ENCODE results near the gene TCERG1L. TPM values are rescaled to one million over a fixed set of nuclear protein-coding genes. Genes with fewer than 3 reads are reported as not detected.
"Not testable (repeated sequence)": the region's sequence is repeated elsewhere in the genome, so short reads cannot be mapped to it uniquely, and the experiment has no call there.

TCERG1L gene
- total RNA-seq, 2 donors from 2014 or later, result not detected

DNA sequence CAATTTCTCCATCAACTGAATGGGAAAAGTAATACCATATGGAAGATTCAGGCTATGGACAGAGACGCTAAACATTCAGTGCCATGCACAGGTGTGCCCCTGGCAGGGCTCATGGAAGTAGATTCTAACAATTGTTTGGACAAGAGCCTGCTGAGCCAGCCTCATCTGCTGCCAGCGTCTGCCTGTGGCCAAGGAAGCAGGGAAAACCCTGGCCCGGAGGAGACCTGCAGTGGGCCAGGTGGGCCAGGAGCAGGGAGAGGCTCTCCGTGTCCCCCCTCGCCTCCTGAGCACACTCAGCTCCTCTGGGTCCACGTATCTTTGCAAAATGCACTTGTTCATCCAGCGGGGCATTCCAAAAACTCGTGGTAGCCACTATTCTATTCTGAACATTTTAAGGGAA, 130.1 kb downstream of the TCERG1L start:
- DNase-seq (no peak), ATAC-seq (no peak)
- intact Hi-C loops (cut with DNase I, micrococcal nuclease), result no loop called here

DNA sequence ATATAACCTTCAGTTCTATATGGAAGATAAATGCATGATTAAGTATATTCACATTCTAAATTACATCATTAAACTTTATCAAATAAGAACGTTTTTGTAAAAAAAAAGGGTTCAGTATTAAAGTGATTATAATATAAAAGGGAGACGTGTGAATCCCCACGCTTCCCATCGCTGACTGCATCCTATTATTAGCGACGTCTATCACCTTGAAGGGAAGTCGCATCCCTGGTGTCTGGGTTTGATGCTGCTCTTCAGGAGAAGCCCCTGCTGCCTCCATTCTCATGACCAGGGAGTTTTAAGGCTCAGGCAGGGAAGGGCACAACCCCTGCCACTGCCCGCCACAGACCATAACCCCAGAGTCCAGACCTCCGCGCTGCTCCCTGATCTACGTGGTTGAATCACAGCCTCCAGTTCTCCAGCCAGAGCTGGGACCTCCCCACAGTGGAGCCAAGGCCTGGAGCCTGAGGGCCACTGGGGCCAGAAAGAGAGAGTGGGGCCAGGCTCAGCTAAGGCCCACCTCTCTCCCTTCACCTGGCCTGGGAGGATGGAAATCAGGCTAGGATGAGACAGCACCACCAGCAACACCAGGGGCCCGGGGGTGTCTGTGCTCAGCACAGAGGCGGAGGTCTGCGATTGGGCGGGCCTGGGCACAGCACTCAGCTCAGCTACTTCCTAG, 130.6 kb downstream of the TCERG1L start:
- DNase-seq, result no peak
- intact Hi-C loops (cut with DNase I, micrococcal nuclease), result no loop called here
- no peak for ATAC-seq

DNA sequence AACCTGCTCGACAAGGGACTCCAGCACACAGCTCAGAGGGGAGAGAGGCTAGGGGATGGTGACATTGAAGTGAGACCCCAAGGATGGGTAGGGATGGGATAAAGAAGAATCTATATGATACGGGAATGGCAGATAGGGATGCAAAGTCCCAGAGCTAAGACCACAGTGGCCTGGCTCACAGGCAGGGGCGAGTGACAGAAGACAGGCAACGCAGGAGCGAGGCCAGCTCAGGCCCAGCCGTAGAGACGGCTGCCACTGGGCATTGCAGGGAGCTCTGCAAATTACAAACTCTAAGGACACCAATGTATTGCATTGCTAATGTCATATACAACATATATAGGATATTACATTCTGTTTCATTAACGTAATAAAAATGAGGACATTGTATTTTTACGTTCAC, 131.4 kb downstream of the TCERG1L start:
- no peak for ATAC-seq
- no peak for DNase-seq
- intact Hi-C loops (cut with DNase I, micrococcal nuclease), result no loop called here

DNA sequence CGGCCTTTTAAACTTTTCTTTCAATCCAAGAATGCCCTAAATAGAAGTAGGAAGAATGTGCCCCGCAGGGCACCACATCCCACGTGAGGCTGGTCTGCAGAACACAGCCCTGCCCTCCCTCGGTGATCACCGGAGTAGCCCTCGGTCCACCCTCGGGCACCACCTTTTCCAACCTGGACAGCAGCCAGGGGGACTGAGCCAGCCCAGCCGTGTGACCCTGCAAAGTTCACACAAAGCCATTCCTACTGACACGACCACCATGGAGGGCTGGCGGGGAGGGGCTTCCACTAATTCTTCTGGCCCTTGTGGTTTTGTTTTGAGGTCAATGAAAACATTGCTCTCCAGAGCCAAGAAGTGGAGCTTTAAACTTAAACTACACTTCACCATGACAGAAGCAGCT, 132.2 kb downstream of the TCERG1L start:
- intact Hi-C loops (cut with DNase I, micrococcal nuclease), result no loop called here
- DNase-seq, result no peak
- no peak for ATAC-seq

DNA sequence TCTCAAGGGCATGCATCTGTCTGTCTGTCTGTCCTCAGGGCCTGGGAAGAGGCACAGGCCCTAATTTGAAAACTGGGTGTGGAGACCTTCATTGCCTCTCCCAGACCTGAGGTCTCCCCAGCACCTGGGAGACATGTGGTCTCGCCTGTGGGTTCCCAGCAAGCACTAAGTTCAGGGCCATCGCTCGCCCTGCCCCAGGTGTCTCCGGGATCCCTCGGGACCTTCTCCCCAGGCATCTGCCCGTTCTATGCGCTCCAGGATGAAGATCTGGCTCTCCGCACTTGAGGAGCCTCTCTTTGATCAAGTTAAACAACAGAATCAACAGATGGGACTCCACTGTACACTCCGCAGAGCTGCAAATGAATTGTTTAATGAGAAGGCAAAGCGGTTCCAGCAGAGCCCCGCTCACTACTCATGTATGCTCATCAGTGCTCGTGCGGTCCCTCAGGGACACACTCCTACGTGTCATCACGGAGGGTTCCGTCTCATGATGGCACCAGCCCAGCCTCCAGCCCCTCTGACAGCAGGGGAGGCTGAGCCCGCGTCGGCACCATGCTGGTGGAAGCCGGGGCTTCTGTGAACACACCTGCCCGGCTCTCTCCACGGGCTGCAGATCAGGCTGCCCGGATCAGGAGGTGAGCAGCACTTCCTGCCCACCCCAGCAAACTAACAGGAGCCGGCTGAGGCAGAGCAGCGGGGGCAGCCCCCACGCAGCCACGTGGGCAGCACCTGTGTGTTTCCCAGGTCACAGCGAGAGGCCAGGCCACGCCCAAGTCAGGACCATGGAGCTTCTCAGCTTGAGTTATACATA, 132.8 kb downstream of the TCERG1L start:
- no peak for DNase-seq
- intact Hi-C loops (cut with DNase I, micrococcal nuclease), result no loop called here

GRCh38 chr10:131177431-131178327, 133.8 kb downstream of the TCERG1L start:
- ATAC-seq (no peak), DNase-seq (no peak)
- intact Hi-C loops (cut with DNase I, micrococcal nuclease), result no loop called here

More for the DNA sequence above, 132.8 kb downstream of the TCERG1L start:
- ATAC-seq, result no peak

DNA sequence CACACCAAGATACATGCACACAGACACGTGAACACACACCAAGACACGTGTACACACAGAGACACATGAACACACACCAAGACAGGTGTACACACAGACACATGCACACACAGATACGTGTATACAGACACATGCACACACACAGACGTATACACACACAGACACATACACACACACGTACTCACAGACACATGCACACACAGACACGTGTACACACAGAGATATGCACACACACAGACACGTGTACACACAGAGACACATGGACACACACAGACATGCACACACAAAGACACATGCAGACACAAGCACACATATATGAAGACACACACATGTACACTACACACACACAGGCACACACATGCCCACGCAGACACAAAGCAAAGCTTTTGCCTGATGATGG, 134.6 kb downstream of the TCERG1L start:
- no peak for ATAC-seq
- intact Hi-C loops (cut with DNase I, micrococcal nuclease), result no loop called here
- no peak for DNase-seq

DNA sequence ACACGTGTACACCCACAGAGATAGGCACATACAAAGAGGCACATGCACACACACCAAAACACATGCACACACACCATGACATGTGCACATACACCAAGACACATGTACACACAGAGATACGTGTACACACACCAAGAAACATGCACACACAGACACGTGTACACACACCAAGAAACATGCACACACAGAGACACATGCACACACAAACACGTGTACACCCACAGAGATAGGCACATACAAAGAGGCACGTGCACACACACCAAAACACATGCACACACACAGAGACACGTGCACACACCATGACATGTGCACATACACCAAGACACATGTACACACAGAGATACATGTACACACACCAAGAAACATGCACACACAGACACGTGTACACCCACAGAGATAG, 135.2 kb downstream of the TCERG1L start:
- intact Hi-C loops (cut with DNase I, micrococcal nuclease); ATAC-seq; DNase-seq: not testable (repeated sequence)

- DNase-seq, result no peak
- intact Hi-C loops (cut with DNase I, micrococcal nuclease), result no loop called here
- no peak for ATAC-seq
Measured at GRCh38 chr10:131175891-131176290, 135.6 kb downstream of the TCERG1L start.

- DNase-seq (no peak), ATAC-seq (no peak)
- intact Hi-C loops (cut with DNase I, micrococcal nuclease), result no loop called here
Measured at GRCh38 chr10:131174651-131175540, 136.6 kb downstream of the TCERG1L start.

DNA sequence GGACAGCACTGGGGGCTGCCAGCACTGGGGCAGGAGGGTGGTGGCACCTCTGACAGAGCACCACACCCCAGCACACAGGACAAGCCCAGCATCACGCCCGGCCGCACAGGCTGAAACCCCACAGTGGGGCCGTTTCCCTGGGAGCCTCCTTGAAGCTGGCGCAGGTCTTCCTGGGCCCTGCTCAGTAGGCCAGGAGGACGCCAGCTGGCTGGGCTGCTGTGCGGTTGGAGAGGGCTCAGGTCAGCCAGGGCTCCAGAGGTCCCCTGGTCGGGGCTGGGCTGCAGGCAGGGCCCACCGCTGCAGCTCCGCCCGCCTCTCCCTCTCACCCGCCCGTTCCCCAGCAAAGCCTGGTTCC, 137.3 kb downstream of the TCERG1L start:
- no peak for ATAC-seq
- no peak for DNase-seq
- intact Hi-C loops (cut with DNase I, micrococcal nuclease), result no loop called here

DNA sequence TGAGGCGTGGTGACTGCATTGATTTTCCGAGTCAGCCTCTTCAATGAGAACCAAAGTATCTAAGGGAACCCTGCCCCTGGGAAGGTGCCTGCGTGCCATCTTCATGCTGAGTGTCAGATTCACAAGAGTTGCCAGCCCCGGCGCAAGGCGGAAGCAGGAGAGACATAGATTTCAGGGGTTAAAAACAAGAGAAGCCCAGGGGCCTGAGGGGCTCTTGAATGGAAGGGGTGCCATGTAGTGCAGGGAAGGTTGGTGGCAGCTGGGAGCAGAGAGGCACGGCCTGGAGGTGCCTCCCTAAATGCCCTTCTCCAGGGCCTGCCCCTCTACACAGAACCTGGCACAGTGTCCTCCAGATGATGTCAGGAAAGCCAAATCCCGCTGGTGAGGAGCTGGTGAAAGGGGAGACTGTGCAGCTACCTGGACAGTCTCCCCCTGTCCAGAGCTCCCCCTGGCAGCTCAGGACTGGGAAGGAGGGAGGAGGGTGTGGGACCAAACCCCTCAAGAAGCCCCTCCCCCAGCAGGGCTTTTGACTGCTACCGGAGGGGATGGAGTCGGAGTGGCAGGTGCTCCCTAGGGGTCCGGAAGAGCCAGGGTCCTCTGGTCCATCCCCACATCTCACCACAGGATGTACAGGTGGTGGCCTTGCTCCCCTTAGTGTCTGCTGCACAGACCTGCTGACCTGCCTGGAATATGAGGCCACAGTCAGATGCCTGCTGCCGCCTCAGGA, 137.9 kb downstream of the TCERG1L start:
- no peak for DNase-seq
- ATAC-seq, result no peak

DNA sequence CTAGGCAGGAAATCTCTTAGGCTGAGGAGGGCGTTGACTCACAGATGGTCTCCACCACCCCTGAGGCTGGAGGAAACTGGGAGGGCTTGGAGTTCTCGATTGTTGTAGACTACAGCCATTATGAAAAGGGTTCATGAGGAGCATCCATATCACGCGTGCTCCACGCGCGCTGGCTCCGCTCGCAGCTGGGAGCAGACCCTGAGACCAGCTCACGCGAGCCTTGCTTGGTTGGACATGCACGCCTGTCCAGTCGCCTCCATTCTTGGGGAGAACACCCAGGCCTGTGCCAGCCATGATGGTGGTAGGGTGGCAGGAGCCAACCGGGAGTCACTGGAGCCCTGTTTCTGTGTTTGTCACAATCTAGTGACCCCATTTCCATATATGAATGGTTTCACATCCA, 139.1 kb downstream of the TCERG1L start:
- ATAC-seq, result no peak
- intact Hi-C loops (cut with DNase I, micrococcal nuclease), result no loop called here
- DNase-seq, result no peak

More for the DNA sequence above, 137.9 kb downstream of the TCERG1L start:
- intact Hi-C loops (cut with DNase I, micrococcal nuclease), result no loop called here

- no peak for DNase-seq
- no peak for ATAC-seq
Measured at GRCh38 chr10:131169146-131169545, 142.4 kb downstream of the TCERG1L start.

GRCh38 chr10:131168238-131168875, 143.2 kb downstream of the TCERG1L start:
- no peak for ATAC-seq
- intact Hi-C loops (cut with DNase I, micrococcal nuclease), result no loop called here
- DNase-seq, result no peak

More at GRCh38 chr10:131169146-131169545, 142.4 kb downstream of the TCERG1L start:
- intact Hi-C loops (cut with DNase I, micrococcal nuclease), result no loop called here

DNA sequence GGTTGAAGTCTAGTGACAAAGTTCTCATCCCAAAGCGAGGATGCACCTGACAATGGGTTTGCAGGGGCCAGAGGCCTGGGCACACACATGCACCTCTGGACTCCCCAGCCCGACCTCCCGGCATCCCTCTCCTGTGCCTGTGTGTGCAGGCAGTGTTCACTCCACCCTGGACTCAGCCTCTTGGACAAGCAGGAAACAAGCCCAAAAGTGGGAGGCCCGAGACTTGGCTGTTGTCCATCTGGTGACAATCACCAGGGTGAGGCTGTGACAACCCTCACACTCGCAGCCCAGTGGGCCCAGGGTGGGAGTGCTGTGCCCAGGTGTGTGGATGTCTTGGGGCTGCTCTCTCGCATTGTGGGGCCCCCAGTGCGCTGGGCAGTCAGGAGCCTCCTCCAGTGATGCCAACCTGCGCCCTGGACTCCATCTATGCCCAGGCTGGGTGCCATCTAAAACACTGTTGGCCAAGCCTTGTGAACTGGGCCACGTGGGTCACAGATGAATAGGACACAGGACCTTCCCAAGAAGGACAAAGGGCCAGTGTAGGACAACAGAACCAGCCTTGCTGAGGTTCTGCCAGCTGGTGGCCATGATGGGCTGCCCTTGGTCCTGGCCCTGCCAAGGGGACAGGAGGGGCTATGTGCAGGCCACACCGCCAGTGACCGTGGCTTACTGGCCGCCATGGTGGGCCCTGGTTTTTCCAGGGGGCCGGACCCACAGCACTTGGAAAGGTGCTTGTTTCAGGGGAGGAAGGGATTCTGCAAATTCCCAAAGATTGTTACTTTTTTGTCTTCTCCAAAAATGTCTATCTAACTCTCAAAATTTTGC, 144.3 kb downstream of the TCERG1L start:
- no peak for DNase-seq
- no peak for ATAC-seq
- intact Hi-C loops (cut with DNase I, micrococcal nuclease), result no loop called here

DNA sequence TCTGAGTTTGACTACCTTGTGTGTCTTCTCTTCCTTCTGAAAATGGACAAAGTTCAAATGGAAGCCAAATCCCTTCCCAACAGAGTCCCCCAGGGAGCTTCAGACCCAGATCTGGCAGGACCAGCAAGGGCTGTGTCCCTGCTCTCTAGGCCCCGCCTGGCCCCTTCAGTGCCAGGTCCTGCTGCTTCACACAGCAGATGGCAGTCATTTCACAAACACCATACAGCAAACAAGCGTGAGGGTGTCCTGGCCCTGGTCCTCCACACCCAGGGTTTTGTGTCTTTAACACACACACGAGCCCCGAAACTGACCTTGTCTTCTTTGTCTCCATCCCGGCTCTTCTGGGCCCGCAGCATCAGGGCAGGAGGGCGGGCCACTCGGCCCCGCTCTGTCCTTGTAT, 145.0 kb downstream of the TCERG1L start:
- ATAC-seq, result no peak
- intact Hi-C loops (cut with DNase I, micrococcal nuclease), result no loop called here
- DNase-seq, result no peak

Measured in left colon (tissue), 2 donors.